GM18526 (cell line): ENCODE data around the gene MED16.
A peak's percentile ranks its signal among the peaks of the same experiment; 100 is the strongest.

ENCODE experiments used
- POLR2A ChIP-seq: IDR thresholded peaks from 3 replicates; pipeline ENCODE4 v1.6.1; 2011; ENCODE audit not compliant: insufficient read length; ENCODE audit errors: extremely low read depth

MED16 gene

GRCh38 chr19:932648-933552 is 39.9 kb upstream of the MED16 start:
- TF ChIP-seq POLR2A, result no peak

- no peak for TF ChIP-seq POLR2A
Measured at GRCh38 chr19:931860-932647, 39.1 kb upstream of the MED16 start.

GRCh38 chr19:929891-930258 is 36.9 kb upstream of the MED16 start:
- TF ChIP-seq POLR2A, result no peak

- TF ChIP-seq POLR2A, result no peak
Measured at GRCh38 chr19:929203-929890, 36.4 kb upstream of the MED16 start.

GRCh38 chr19:928471-929202 is 35.6 kb upstream of the MED16 start:
- TF ChIP-seq POLR2A, result no peak

- no peak for TF ChIP-seq POLR2A
Measured at GRCh38 chr19:927780-928401, 34.9 kb upstream of the MED16 start.

- no peak for TF ChIP-seq POLR2A
Measured at GRCh38 chr19:927351-927779, 34.4 kb upstream of the MED16 start.

- TF ChIP-seq POLR2A, result peak; percentile 52
Measured at GRCh38 chr19:926589-927350, 33.8 kb upstream of the MED16 start.

GRCh38 chr19:926323-926588 is 33.3 kb upstream of the MED16 start:
- no peak for TF ChIP-seq POLR2A

GRCh38 chr19:925526-926322 is 32.7 kb upstream of the MED16 start, which contains the start of gene ARID3A:
Gene ARID3A (plus strand): TSS chr19:926035. CDS start chr19:929529, 3,494 bp downstream.
- peak; percentile 65 for TF ChIP-seq POLR2A

- peak; percentile 40 for TF ChIP-seq POLR2A
Measured at GRCh38 chr19:925087-925525, 32.1 kb upstream of the MED16 start.

GRCh38 chr19:924553-925086 is 31.6 kb upstream of the MED16 start:
- TF ChIP-seq POLR2A, result no peak

- TF ChIP-seq POLR2A, result peak; percentile 35
Measured at GRCh38 chr19:920051-920864, 27.3 kb upstream of the MED16 start.
